ENCODE results near the gene SMG6.

GRCh38 chr17:2027528-2028233 is 275.9 kb downstream of the SMG6 start:
- no peak for TF ChIP-seq MAX (IDR thresholded peaks at IDR 0.05; ENCODE audit: insufficient read depth, insufficient read length)
- no peak for TF ChIP-seq CTCF (IDR thresholded peaks at IDR 0.05; ENCODE audit: extremely low read depth in 1 of 2, insufficient read depth in 1 of 2, low read depth in 1 of 2, low read length in 2 of 2)
- TF ChIP-seq POLR2A (IDR thresholded peaks at IDR 0.05; ENCODE audit: low read depth, low read length), result no peak
- TF ChIP-seq GATA2 (IDR thresholded peaks at IDR 0.05; ENCODE audit: insufficient read depth, insufficient read length, low read depth, low read length), result no peak
- no peak for TF ChIP-seq POLR2AphosphoS5 (IDR thresholded peaks at IDR 0.05; ENCODE audit: insufficient read depth, low read depth, low read length)
- no peak for TF ChIP-seq EZH2 (IDR thresholded peaks at IDR 0.05; ENCODE audit: borderline replicate concordance, low read depth, low read length, severe bottlenecking)
- TF ChIP-seq JUN (IDR thresholded peaks at IDR 0.05; ENCODE audit: borderline replicate concordance, insufficient read depth, insufficient read length, low read depth), result no peak
